ENCODE measurements around the gene ACMSD.
"Not testable (repeated sequence)": the region's sequence is repeated elsewhere in the genome, so short reads cannot be mapped to it uniquely, and the experiment has no call there.

DNA sequence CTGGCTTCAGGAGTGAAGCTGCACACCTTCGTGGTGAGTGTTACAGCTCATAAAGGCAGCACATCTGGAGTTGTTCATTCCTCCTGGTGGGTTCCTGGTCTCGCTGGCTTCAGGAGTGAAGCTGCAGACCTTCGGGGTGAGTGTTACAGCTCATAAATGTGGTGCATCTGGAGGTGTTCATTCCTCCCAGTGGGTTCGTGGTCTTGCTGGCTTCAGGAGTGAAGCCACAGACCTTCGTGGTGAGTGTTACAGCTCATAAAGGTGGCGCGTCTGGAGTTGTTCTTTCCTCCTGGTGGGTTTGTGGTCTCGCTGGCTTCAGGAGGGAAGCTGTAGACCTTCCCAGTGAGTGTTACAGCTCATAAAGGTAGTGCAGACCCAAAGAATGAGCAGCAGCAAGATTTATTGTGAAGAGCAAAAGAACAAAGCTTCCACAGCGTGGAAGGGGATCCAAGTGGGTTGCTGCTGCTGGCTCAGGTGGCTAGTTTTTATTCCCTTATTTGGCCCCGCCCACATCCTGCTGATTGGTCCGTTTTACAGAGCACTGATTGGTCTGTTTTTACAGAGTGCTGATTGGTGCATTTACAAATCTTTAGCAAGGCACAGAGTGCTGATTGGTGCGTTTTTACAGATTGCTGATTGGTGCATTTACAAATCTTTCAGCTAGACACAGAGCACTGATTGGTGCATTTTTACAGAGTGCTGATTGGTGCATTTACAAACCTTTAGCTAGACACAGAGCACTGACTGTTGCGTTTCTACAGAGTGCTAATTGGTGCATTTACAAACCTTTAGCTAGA, 34.6 kb upstream of the ACMSD start:
- TF ChIP-seq, protein P1, sequence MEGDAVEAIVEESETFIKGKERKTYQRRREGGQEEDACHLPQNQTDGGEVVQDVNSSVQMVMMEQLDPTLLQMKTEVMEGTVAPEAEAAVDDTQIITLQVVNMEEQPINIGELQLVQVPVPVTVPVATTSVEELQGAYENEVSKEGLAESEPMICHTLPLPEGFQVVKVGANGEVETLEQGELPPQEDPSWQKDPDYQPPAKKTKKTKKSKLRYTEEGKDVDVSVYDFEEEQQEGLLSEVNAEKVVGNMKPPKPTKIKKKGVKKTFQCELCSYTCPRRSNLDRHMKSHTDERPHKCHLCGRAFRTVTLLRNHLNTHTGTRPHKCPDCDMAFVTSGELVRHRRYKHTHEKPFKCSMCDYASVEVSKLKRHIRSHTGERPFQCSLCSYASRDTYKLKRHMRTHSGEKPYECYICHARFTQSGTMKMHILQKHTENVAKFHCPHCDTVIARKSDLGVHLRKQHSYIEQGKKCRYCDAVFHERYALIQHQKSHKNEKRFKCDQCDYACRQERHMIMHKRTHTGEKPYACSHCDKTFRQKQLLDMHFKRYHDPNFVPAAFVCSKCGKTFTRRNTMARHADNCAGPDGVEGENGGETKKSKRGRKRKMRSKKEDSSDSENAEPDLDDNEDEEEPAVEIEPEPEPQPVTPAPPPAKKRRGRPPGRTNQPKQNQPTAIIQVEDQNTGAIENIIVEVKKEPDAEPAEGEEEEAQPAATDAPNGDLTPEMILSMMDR (conservative IDR thresholded peaks at IDR 0.05; ENCODE audit: low read depth in 2 of 2): not testable (repeated sequence)
- TF ChIP-seq JUNB (IDR thresholded peaks at IDR 0.05; ENCODE audit: unreplicated experiment): not testable (repeated sequence)

Measured in GM23338 (cell line).